NCI-H748 treated with DMSO at 0.1 percent for 48 hours (cell line): Measurements from ENCODE around the gene TUBA3D.
"Not testable (repeated sequence)": the region's sequence is repeated elsewhere in the genome, so short reads cannot be mapped to it uniquely, and the experiment has no call there.

Source experiments
- DNase-seq: peaks from one replicate; lab custom pipeline; 2025; lab: John Stamatoyannopoulos, UW

The TUBA3D gene

GRCh38 chr2:131514408-131515166 is 38.7 kb downstream of the TUBA3D start:
- not testable (repeated sequence) for DNase-seq

- not testable (repeated sequence) for DNase-seq
Measured at GRCh38 chr2:131515235-131515634, 39.3 kb downstream of the TUBA3D start.

GRCh38 chr2:131516011-131516410 is 40.1 kb downstream of the TUBA3D start:
- no peak for DNase-seq

GRCh38 chr2:131516621-131517020 is 40.7 kb downstream of the TUBA3D start:
- not testable (repeated sequence) for DNase-seq

GRCh38 chr2:131517106-131517831 is 41.4 kb downstream of the TUBA3D start:
- DNase-seq = no peak

- DNase-seq = not testable (repeated sequence)
Measured at GRCh38 chr2:131517856-131518255, 41.9 kb downstream of the TUBA3D start.

GRCh38 chr2:131518531-131518930 is 42.6 kb downstream of the TUBA3D start:
- DNase-seq = not testable (repeated sequence)

GRCh38 chr2:131519466-131519865 is 43.5 kb downstream of the TUBA3D start:
- DNase-seq = no peak

- DNase-seq = not testable (repeated sequence)
Measured at GRCh38 chr2:131519871-131520470, 44.1 kb downstream of the TUBA3D start.

- DNase-seq = no peak
Measured at GRCh38 chr2:131520526-131520925, 44.6 kb downstream of the TUBA3D start.

- not testable (repeated sequence) for DNase-seq
Measured at GRCh38 chr2:131521524-131521923, 45.6 kb downstream of the TUBA3D start.

GRCh38 chr2:131521961-131522781 is 46.3 kb downstream of the TUBA3D start:
- DNase-seq = no peak

GRCh38 chr2:131525256-131525655 is 49.3 kb downstream of the TUBA3D start:
- DNase-seq = not testable (repeated sequence)

- peak; percentile 2 for DNase-seq
Measured at GRCh38 chr2:131527131-131528001, 51.4 kb downstream of the TUBA3D start, which contains the start of gene CCDC74A. TSS of gene CCDC74A (plus strand) at chr2:131527888. CDS start at chr2:131527971, 83 bp downstream.

- DNase-seq = not testable (repeated sequence)
Measured at GRCh38 chr2:131528981-131529863, 53.3 kb downstream of the TUBA3D start.

GRCh38 chr2:131529864-131530445 is 54.0 kb downstream of the TUBA3D start:
- not testable (repeated sequence) for DNase-seq

GRCh38 chr2:131530626-131531344 is 54.9 kb downstream of the TUBA3D start:
- not testable (repeated sequence) for DNase-seq

- not testable (repeated sequence) for DNase-seq
Measured at GRCh38 chr2:131531547-131532185, 55.7 kb downstream of the TUBA3D start.
